ENCODE data around the gene NUDT8. TPM values are rescaled to one million over a fixed set of nuclear protein-coding genes. Genes with fewer than 3 reads are reported as not detected.

Gene NUDT8
- total and polyA plus RNA-seq, 10 of the 15 experiments (the other 5 are each of a cell fraction or from before 2014, with no cell fraction given): 0.32 to 18.2 (median 9.8) TPM

DNA sequence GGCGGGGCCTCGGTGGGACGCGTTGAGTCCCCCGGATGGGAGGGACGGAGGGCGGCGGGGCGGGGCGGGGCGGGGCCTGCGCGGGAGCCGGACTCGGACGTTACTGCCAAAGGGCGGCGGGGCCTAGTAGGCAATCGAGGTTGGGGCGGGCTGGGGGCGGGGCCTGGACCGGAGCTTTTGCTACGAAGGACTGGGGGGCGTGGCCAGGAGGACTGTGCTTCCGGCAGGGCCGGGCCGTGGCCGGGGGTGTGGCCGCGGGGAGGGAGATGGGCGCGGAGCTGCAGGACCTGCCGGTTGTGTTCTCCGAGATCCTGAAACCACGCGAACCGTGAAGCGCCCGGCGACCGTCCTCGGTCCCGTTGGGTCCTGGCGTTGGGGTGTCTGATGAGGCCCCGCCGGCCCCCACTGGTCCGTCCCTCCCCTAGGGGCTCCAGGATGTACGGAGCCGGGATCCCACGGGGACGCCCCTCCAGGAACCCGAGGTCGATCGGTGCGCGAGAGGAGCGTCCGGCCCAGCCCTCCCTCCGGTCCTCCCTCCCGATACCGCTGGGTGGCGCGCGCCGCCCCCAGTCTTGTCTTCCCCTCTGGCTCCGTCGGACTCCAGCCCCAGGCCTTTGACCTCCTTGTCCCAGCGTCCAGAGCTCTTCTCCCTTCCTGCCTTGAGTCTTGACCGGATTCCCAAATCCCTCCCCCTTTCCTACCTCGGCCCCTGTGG, 648 bp upstream of the NUDT8 start (continued):
- TF ChIP-seq, protein P1, sequence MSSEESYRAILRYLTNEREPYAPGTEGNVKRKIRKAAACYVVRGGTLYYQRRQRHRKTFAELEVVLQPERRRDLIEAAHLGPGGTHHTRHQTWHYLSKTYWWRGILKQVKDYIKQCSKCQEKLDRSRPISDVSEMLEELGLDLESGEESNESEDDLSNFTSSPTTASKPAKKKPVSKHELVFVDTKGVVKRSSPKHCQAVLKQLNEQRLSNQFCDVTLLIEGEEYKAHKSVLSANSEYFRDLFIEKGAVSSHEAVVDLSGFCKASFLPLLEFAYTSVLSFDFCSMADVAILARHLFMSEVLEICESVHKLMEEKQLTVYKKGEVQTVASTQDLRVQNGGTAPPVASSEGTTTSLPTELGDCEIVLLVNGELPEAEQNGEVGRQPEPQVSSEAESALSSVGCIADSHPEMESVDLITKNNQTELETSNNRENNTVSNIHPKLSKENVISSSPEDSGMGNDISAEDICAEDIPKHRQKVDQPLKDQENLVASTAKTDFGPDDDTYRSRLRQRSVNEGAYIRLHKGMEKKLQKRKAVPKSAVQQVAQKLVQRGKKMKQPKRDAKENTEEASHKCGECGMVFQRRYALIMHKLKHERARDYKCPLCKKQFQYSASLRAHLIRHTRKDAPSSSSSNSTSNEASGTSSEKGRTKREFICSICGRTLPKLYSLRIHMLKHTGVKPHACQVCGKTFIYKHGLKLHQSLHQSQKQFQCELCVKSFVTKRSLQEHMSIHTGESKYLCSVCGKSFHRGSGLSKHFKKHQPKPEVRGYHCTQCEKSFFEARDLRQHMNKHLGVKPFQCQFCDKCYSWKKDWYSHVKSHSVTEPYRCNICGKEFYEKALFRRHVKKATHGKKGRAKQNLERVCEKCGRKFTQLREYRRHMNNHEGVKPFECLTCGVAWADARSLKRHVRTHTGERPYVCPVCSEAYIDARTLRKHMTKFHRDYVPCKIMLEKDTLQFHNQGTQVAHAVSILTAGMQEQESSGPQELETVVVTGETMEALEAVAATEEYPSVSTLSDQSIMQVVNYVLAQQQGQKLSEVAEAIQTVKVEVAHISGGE (CRISPR knock-in tag; IDR thresholded peaks at IDR 0.05): no peak
- TF ChIP-seq RAD51 (IDR thresholded peaks at IDR 0.05) (no peak), CBX5 (IDR thresholded peaks at IDR 0.05; ENCODE audit: low read depth) (no peak), ZBTB33 (IDR thresholded peaks at IDR 0.05) (no peak), HDAC6 (IDR thresholded peaks at IDR 0.05; ENCODE audit: unreplicated experiment) (no peak), NR2C2 (IDR thresholded peaks at IDR 0.05; ENCODE audit: borderline replicate concordance, control insufficient read depth, insufficient read length, low read depth) (no peak), ZBTB40 (IDR thresholded peaks at IDR 0.05; ENCODE audit: borderline replicate concordance) (no peak), PAX5 (IDR thresholded peaks at IDR 0.05; ENCODE audit: borderline replicate concordance, low read depth, low read length) (no peak), NFYB (IDR thresholded peaks at IDR 0.05; ENCODE audit: insufficient read depth, low read depth, low read length) (no peak), TBL1XR1 (IDR thresholded peaks at IDR 0.05; ENCODE audit: low read depth, low read length) (no peak), FOS (IDR thresholded peaks at IDR 0.05; ENCODE audit: borderline replicate concordance, extremely low read depth, insufficient read length) (no peak), NKRF (conservative IDR thresholded peaks at IDR 0.05) (peak; percentile 50; the same call in 1 of the 2 replicates), ZNF217 (IDR thresholded peaks at IDR 0.05) (no peak), NFYA (IDR thresholded peaks at IDR 0.05; ENCODE audit: borderline replicate concordance, low read depth, low read length) (no peak), MXI1 (IDR thresholded peaks at IDR 0.05; ENCODE audit: low read depth, low read length) (peak; percentile 44; the same call in 1 of the 2 replicates)
- TF ChIP-seq, protein P2, sequence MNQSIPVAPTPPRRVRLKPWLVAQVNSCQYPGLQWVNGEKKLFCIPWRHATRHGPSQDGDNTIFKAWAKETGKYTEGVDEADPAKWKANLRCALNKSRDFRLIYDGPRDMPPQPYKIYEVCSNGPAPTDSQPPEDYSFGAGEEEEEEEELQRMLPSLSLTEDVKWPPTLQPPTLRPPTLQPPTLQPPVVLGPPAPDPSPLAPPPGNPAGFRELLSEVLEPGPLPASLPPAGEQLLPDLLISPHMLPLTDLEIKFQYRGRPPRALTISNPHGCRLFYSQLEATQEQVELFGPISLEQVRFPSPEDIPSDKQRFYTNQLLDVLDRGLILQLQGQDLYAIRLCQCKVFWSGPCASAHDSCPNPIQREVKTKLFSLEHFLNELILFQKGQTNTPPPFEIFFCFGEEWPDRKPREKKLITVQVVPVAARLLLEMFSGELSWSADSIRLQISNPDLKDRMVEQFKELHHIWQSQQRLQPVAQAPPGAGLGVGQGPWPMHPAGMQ (IDR thresholded peaks at IDR 0.05; ENCODE audit: borderline replicate concordance): no peak
